Adrenal gland (tissue), 12 donors: ENCODE data around the gene ERN1. TPM values are rescaled to one million over a fixed set of nuclear protein-coding genes. Genes with fewer than 3 reads are reported as not detected.

Experiments used
- DNase-seq, 7 donors: peaks; one replicate each; pipeline ENCODE4 v3.0.0-alpha.2; 2019 to 2020
- H3K27ac ChIP-seq, 5 donors: fragments of 200-600 bp; sonication (generic) in 4 of 5; 1 replicate in 3 of 5; 2 replicates in 2 of 5; pipeline versions ENCODE4 v1.5.1 to v1.8.0; 2016 to 2020; ENCODE audit warnings: mild to moderate bottlenecking in 1 of 5
- H3K27me3 ChIP-seq: fragments of 200-600 bp; 2 replicates; pipeline ENCODE4 v1.8.0; 2021
- H3K36me3 ChIP-seq, 2 donors: fragments of 200-600 bp; replicated peaks in 1 of 2; 1 replicate in 1 of 2; 2 replicates in 1 of 2; pipeline versions ENCODE4 v1.5.1 to v1.8.0; 2018 to 2022
- H3K4me1 ChIP-seq, 2 donors: fragments of 200-600 bp; replicated peaks in 1 of 2; 1 replicate in 1 of 2; 2 replicates in 1 of 2; pipeline versions ENCODE4 v1.5.1 to v1.8.0; 2018 to 2021
- H3K4me3 ChIP-seq, 4 donors: fragments of 200-600 bp; sonication (generic) in 3 of 4; one replicate each; pipeline ENCODE4 v1.5.1; 2016 to 2018
- H3K9me3 ChIP-seq, 3 donors: fragments of 200-600 bp; sonication (generic) in 1 of 3; replicated peaks in 1 of 3; 1 replicate in 2 of 3; 2 replicates in 1 of 3; pipeline versions ENCODE4 v1.5.1 to v1.8.0; 2016 to 2021
- POLR2A ChIP-seq, 2 donors: fragments of 450-650 bp; IDR thresholded peaks; one replicate each; pipeline ENCODE4 v1.6.1; 2017; ENCODE audit warnings: antibody characterized with exemption in 2 of 2, mild to moderate bottlenecking in 2 of 2, moderate library complexity in 1 of 2
- WGBS, 4 donors: extraction: QIAGEN DNeasy Blood & Tissue Kit in 2 of 4; methylation state at CpG; one replicate each; pipeline versions ENCODE4 v1.1.5 to v1.1.7; 2013 to 2017; 5-methylcytosine and 5-hydroxymethylcytosine counted together
- intact Hi-C, 2 donors: fragments of 100-400 bp; cut with DNase I; formaldehyde crosslinking; loops; one replicate each; pipeline versions ENCODE4 v1.14.1 to v1.15.0; 2022 to 2023
- polyA plus RNA-seq, 3 donors: library from polyadenylated mRNA; stranded (reverse); fragments of 200-250 nt in 2 of 3; fragments of 350-450 nt in 1 of 3; fragmentation: Illumina TruSeq in 1 of 3; extraction: RNeasy Lipid Tissue Mini Kit (QIAGEN cat#74804) in 1 of 3; gene quantifications; one replicate each; pipeline ENCODE4 v1.2.3, GENCODE V29; 2013 to 2014
- total RNA-seq, 9 donors: library from RNA; depleted of rRNA in 4 of 9; stranded (reverse); fragments of >200 nt in 4 of 9; fragments of 120-200 nt in 1 of 9; fragmentation: NEBNext Ultra II Directional in 1 of 9; extraction: Animal tissue kit (Norgen Biotek cat#: 25700) in 1 of 9; gene quantifications; one replicate each; pipeline versions ENCODE4 v1.1.0 to v1.2.4, GENCODE V29; 2013 to 2023
- TF ChIP-seq, protein P1 (sequence below), 6 experiments: fragments of 450-650 bp in 4 of 6; fragments of 200-600 bp in 2 of 6; sonication (generic) in 1 of 6; IDR thresholded peaks; 1 replicate in 5 of 6; 2 replicates in 1 of 6; pipeline versions ENCODE4 v1.5.1 to v1.8.0; 2016 to 2021; ENCODE audit warnings: antibody characterized with exemption in 6 of 6, mild to moderate bottlenecking in 2 of 6, moderate library complexity in 1 of 6
- donor health status: healthy with polysubstance abuse.
- donor health status: Bipolar disorder and iron deficiency.
- donor health status: DM: yes; HTN: yes; CAD: no.
- donor health status: DM: no; HTN: no; CAD: no.
- donor health status: DM: no; HTN: no; CAD: no.
- donor health status: DM: yes; HTN: yes; CAD: no.

Gene ERN1
- total and polyA plus RNA-seq, 12 donors = 31.9 to 205 (median 63.1) TPM

DNA sequence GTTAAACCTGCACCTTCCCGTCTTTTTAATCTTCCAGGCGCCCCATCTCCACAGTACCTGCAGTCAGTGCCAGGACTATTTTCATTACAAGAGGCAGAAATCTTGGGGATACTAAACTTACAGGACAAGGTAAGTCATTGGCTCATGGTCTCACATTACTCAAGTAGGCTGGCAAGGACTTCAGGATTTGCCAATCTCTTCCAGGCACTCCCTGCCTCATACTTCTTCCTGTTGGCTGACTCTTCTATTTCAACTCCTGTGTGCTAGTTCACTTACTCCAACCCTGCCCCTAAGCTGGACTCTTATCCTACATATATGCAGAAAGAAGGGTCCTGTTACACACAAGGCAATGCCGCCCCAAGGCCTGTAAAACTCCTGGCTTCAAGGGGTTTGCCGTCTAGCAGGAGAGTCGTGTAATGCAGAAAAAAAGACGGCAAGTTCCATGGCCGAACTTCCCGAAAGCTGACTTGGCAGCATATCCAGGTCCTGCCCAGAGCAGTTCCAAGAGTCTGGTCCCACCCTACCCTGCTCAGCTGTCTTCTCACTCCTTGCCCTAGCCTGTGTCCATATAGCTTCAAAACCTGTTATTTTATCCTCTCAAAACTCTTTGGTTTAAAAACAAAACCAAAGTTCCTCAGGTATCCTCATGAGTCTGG, 14.8 kb downstream of the ERN1 start:
- 49 to 68% (median 64%) methylated on average over 8 of the region's 8 CpGs for WGBS, 4 donors
- intact Hi-C loops = no loop called here
- peak in 4 of 7 donors; percentile 24 to 74 (median 62) for DNase-seq

GRCh38 chr17:64113006-64113405, 16.9 kb downstream of the ERN1 start:
- no peak for DNase-seq
- TF ChIP-seq, protein P1, sequence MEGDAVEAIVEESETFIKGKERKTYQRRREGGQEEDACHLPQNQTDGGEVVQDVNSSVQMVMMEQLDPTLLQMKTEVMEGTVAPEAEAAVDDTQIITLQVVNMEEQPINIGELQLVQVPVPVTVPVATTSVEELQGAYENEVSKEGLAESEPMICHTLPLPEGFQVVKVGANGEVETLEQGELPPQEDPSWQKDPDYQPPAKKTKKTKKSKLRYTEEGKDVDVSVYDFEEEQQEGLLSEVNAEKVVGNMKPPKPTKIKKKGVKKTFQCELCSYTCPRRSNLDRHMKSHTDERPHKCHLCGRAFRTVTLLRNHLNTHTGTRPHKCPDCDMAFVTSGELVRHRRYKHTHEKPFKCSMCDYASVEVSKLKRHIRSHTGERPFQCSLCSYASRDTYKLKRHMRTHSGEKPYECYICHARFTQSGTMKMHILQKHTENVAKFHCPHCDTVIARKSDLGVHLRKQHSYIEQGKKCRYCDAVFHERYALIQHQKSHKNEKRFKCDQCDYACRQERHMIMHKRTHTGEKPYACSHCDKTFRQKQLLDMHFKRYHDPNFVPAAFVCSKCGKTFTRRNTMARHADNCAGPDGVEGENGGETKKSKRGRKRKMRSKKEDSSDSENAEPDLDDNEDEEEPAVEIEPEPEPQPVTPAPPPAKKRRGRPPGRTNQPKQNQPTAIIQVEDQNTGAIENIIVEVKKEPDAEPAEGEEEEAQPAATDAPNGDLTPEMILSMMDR (IDR thresholded peaks at IDR 0.05) = no peak
- no peak for TF ChIP-seq POLR2A (IDR thresholded peaks at IDR 0.05)
- intact Hi-C loops = no loop called here
- Histone ChIP-seq H3K9me3 (no peaks in the 10 kb centered on the region), H3K4me1 (peaks cover 33 to 85% of the 10 kb centered on the region in 2 donors), H3K4me3 (no peak overlapping the region), H3K36me3 (no peaks in the 10 kb centered on the region), H3K27me3 (no peaks in the 10 kb centered on the region), H3K27ac (peak overlapping the region in 3 of 5 donors; percentile 22 to 80 (median 56))
- 72 to 84% (median 77%) methylated on average over 2 of the region's 2 CpGs for WGBS, 4 donors

More for the DNA sequence above, 14.8 kb downstream of the ERN1 start:
- H3K4me1 ChIP-seq = peaks cover 41 to 84% of the 10 kb centered on the region in 2 donors
- peak overlapping the region; percentile 61 to 86 (median 80) for H3K27ac ChIP-seq
- TF ChIP-seq POLR2A (IDR thresholded peaks at IDR 0.05) = peak in 1 of 2 donors; percentile 18
- TF ChIP-seq, protein P1 (IDR thresholded peaks at IDR 0.05) = no peak
- H3K36me3 ChIP-seq = no peaks in the 10 kb centered on the region
- H3K4me3 ChIP-seq = peak overlapping the region in 1 of 4 donors; percentile 20
- no peaks in the 10 kb centered on the region for H3K27me3 ChIP-seq
- H3K9me3 ChIP-seq = no peaks in the 10 kb centered on the region

DNA sequence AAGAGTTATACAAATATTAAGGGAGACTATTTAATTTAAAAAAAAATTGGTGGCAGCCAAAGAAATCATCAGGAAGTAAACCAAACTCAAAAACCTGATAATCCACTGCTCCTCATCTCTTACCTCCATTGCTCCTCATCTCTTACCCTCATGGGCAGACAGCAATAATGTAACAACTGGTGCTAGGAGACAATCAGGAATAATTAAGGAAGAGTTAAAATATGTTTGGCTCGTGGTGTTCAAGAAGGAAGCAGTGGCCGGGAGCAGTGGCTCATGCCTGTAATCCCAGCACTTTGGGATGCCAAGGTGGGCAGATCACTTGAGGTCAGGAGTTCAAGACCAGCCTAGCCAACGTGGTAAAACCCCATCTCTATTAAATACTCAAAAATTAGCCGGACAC, 18.1 kb downstream of the ERN1 start:
- intact Hi-C loops = no loop called here
- no peak for TF ChIP-seq POLR2A (IDR thresholded peaks at IDR 0.05)
- TF ChIP-seq, protein P1 (IDR thresholded peaks at IDR 0.05) = no peak
- Histone ChIP-seq H3K27ac (peak overlapping the region in 3 of 5 donors; percentile 51 to 80 (median 78)), H3K9me3 (no peaks in the 10 kb centered on the region), H3K27me3 (no peaks in the 10 kb centered on the region), H3K4me1 (peaks cover 38 to 85% of the 10 kb centered on the region in 2 donors), H3K36me3 (no peaks in the 10 kb centered on the region), H3K4me3 (no peak overlapping the region)
- 62 to 79% (median 67%) methylated on average over 4 of the region's 4 CpGs for WGBS, 4 donors
- DNase-seq = peak in 1 of 7 donors; percentile 12

- H3K27me3 ChIP-seq = no peaks in the 10 kb centered on the region
- no peak overlapping the region for H3K4me3 ChIP-seq
- H3K27ac ChIP-seq = peak overlapping the region in 4 of 5 donors; percentile 29 to 80 (median 74)
- TF ChIP-seq, protein P1 (IDR thresholded peaks at IDR 0.05) = no peak
- TF ChIP-seq POLR2A (IDR thresholded peaks at IDR 0.05) = no peak
- intact Hi-C loops = no loop called here
- DNase-seq = no peak
- H3K36me3 ChIP-seq = no peaks in the 10 kb centered on the region
- no peaks in the 10 kb centered on the region for H3K9me3 ChIP-seq
- peaks cover 37 to 82% of the 10 kb centered on the region in 2 donors for H3K4me1 ChIP-seq
- WGBS, 4 donors = 43 to 56% (median 51%) methylated on average over 12 of the region's 12 CpGs
Measured at GRCh38 chr17:64110379-64111152, 19.4 kb downstream of the ERN1 start.
